Left lung (tissue), 10 donors: ENCODE results near the gene KRTAP4-11. TPM values are rescaled to one million over a fixed set of nuclear protein-coding genes. Genes with fewer than 3 reads are reported as not detected.
A peak's percentile ranks its signal among the peaks of the same experiment; 100 is the strongest.
"Not testable (repeated sequence)": the region's sequence is repeated elsewhere in the genome, so short reads cannot be mapped to it uniquely, and the experiment has no call there.

Source experiments
- ATAC-seq: fragments of 200-7000 bp; cut with Tn5 transposase; one replicate; pipeline ENCODE4 v1.9.1; 2020; ENCODE audit warnings: moderate library complexity
- DNase-seq, 4 donors: peaks; one replicate each; pipeline ENCODE4 v3.0.0-alpha.2; 2013 to 2020
- H3K27ac ChIP-seq, 2 donors: fragments of 200-600 bp; sonication (generic) in 1 of 2; one replicate each; pipeline versions ENCODE4 v1.5.0 to v1.8.0; 2020 to 2021
- H3K27me3 ChIP-seq, 2 donors: fragments of 200-600 bp; sonication (generic) in 1 of 2; one replicate each; pipeline versions ENCODE4 v1.5.0 to v1.8.0; 2020 to 2021
- H3K36me3 ChIP-seq, 2 donors: fragments of 200-600 bp; sonication (generic) in 1 of 2; one replicate each; pipeline versions ENCODE4 v1.5.0 to v1.8.0; 2020 to 2021
- H3K4me1 ChIP-seq, 2 donors: fragments of 200-600 bp; one replicate each; pipeline ENCODE4 v1.8.0; 2021
- H3K4me3 ChIP-seq, 2 donors: fragments of 200-600 bp; sonication (generic) in 1 of 2; one replicate each; pipeline versions ENCODE4 v1.5.0 to v1.8.0; 2020 to 2021; ENCODE audit warnings: mild to moderate bottlenecking in 1 of 2
- H3K9me3 ChIP-seq, 2 donors: fragments of 200-600 bp; sonication (generic) in 1 of 2; one replicate each; pipeline versions ENCODE4 v1.5.0 to v1.8.0; 2020 to 2021
- CTCF ChIP-seq, 2 donors: fragments of 200-600 bp; sonication (generic) in 1 of 2; IDR thresholded peaks; one replicate each; pipeline versions ENCODE4 v1.5.0 to v1.8.0; 2021; ENCODE audit warnings: antibody characterized with exemption in 2 of 2
- intact Hi-C, 2 donors: fragments of 100-400 bp; cut with DNase I; formaldehyde crosslinking; loops; one replicate each; pipeline versions ENCODE4 v1.11.2 to v1.14.2; 2022
- polyA plus RNA-seq, 6 donors: library from polyadenylated mRNA; unstranded; fragments of 120-200 nt; gene quantifications; one replicate each; pipeline ENCODE4 v1.2.1, GENCODE V29; 2013; ENCODE audit not compliant: insufficient read length in 6 of 6
- total RNA-seq, 2 donors: library from RNA; stranded (reverse); fragmentation: NEBNext Ultra II Directional; extraction: Animal tissue kit (Norgen Biotek cat#: 25700); gene quantifications; one replicate each; pipeline ENCODE4 v1.2.1, GENCODE V29; 2021
- donor health status: DM: no; HTN: yes; CAD: no.
- donor health status: DM: no; HTN: no; CAD: no.

KRTAP4-11 gene
- total and polyA plus RNA-seq, 8 donors, result 0.23 TPM; not detected in 7

GRCh38 chr17:41145261-41145660 lies 27.1 kb upstream of the KRTAP4-11 start:
- ATAC-seq (no peak), DNase-seq (no peak)
- Histone ChIP-seq H3K27ac (no peak overlapping the region), H3K4me3 (no peak overlapping the region), H3K9me3 (peaks cover 0 to 17% of the 10 kb centered on the region in 2 donors), H3K27me3 (peaks cover 0 to 5% of the 10 kb centered on the region in 2 donors), H3K36me3 (no peaks in the 10 kb centered on the region), H3K4me1 (no peaks in the 10 kb centered on the region)
- intact Hi-C loops, result no loop called here
- no peak for TF ChIP-seq CTCF (IDR thresholded peaks at IDR 0.05)

GRCh38 chr17:41144846-41145245 lies 26.7 kb upstream of the KRTAP4-11 start:
- Histone ChIP-seq H3K9me3 (peaks cover 0 to 20% of the 10 kb centered on the region in 2 donors), H3K27ac (no peak overlapping the region), H3K4me1 (no peaks in the 10 kb centered on the region), H3K27me3 (peaks cover 0 to 5% of the 10 kb centered on the region in 2 donors), H3K36me3 (no peaks in the 10 kb centered on the region), H3K4me3 (no peak overlapping the region)
- no peak for DNase-seq
- TF ChIP-seq CTCF (IDR thresholded peaks at IDR 0.05), result no peak
- intact Hi-C loops, result no loop called here
- ATAC-seq, result no peak

- no peak overlapping the region for H3K27ac ChIP-seq
- H3K27me3 ChIP-seq, result no peaks in the 10 kb centered on the region
- no peaks in the 10 kb centered on the region for H3K36me3 ChIP-seq
- ATAC-seq (no peak), DNase-seq (no peak)
- no peak for TF ChIP-seq CTCF (IDR thresholded peaks at IDR 0.05)
- no peak overlapping the region for H3K4me3 ChIP-seq
- H3K4me1 ChIP-seq, result no peaks in the 10 kb centered on the region
- H3K9me3 ChIP-seq, result peaks cover 0 to 23% of the 10 kb centered on the region in 2 donors
- intact Hi-C loops, result no loop called here
Measured at GRCh38 chr17:41141361-41141760, 23.2 kb upstream of the KRTAP4-11 start.

GRCh38 chr17:41140360-41141131 lies 22.4 kb upstream of the KRTAP4-11 start, which contains the start of gene KRTAP4-6:
TSS of gene KRTAP4-6 (minus strand) at chr17:41140544. CDS start at chr17:41140487, 57 bp downstream.
- H3K4me1 ChIP-seq, result no peaks in the 10 kb centered on the region
- no peaks in the 10 kb centered on the region for H3K36me3 ChIP-seq
- no peaks in the 10 kb centered on the region for H3K27me3 ChIP-seq
- H3K4me3 ChIP-seq, result no peak within 1 kb of the TSS
- no peak within 1 kb of the TSS for H3K27ac ChIP-seq
- H3K9me3 ChIP-seq, result peaks cover 0 to 23% of the 10 kb centered on the region in 2 donors
- DNase-seq (no peak), ATAC-seq (no peak)
- TF ChIP-seq CTCF (IDR thresholded peaks at IDR 0.05), result no peak
- intact Hi-C loops, result no loop called here

GRCh38 chr17:41139865-41140264 lies 21.7 kb upstream of the KRTAP4-11 start:
- intact Hi-C loops, H3K4me3 ChIP-seq, H3K27ac ChIP-seq, H3K36me3 ChIP-seq, ATAC-seq, H3K27me3 ChIP-seq, H3K4me1 ChIP-seq: not testable (repeated sequence)
- peaks cover 0 to 23% of the 10 kb centered on the region in 2 donors for H3K9me3 ChIP-seq
- DNase-seq, result peak in 1 of 4 donors; percentile 70
